Adrenal gland (tissue), 5 donors: ENCODE measurements around the gene SOAT2.

ENCODE experiments used
- CTCF ChIP-seq, 6 experiments: fragments of 450-650 bp in 4 of 6; fragments of 200-600 bp in 2 of 6; sonication (generic) in 1 of 6; IDR thresholded peaks; 1 replicate in 5 of 6; 2 replicates in 1 of 6; pipeline versions ENCODE4 v1.5.1 to v1.8.0; 2016 to 2021; ENCODE audit warnings: antibody characterized with exemption in 6 of 6, mild to moderate bottlenecking in 2 of 6, moderate library complexity in 1 of 6
- POLR2A ChIP-seq, 2 donors: fragments of 450-650 bp; IDR thresholded peaks; one replicate each; pipeline ENCODE4 v1.6.1; 2017; ENCODE audit warnings: antibody characterized with exemption in 2 of 2, mild to moderate bottlenecking in 2 of 2, moderate library complexity in 1 of 2
- donor health status: DM: no; HTN: no; CAD: no.

GRCh38 chr12:53062977-53063707 is 40.1 kb upstream of the SOAT2 start:
- TF ChIP-seq CTCF (IDR thresholded peaks at IDR 0.05) (no peak), POLR2A (IDR thresholded peaks at IDR 0.05) (no peak)
